ENCODE results near the gene PRPSAP1.

Gene PRPSAP1

GRCh38 chr17:76383546-76384221, 30.0 kb upstream of the PRPSAP1 start:
- DNase-seq (ENCODE audit: low read depth in 2 of 2): peak; percentile 21 to 47

DNA sequence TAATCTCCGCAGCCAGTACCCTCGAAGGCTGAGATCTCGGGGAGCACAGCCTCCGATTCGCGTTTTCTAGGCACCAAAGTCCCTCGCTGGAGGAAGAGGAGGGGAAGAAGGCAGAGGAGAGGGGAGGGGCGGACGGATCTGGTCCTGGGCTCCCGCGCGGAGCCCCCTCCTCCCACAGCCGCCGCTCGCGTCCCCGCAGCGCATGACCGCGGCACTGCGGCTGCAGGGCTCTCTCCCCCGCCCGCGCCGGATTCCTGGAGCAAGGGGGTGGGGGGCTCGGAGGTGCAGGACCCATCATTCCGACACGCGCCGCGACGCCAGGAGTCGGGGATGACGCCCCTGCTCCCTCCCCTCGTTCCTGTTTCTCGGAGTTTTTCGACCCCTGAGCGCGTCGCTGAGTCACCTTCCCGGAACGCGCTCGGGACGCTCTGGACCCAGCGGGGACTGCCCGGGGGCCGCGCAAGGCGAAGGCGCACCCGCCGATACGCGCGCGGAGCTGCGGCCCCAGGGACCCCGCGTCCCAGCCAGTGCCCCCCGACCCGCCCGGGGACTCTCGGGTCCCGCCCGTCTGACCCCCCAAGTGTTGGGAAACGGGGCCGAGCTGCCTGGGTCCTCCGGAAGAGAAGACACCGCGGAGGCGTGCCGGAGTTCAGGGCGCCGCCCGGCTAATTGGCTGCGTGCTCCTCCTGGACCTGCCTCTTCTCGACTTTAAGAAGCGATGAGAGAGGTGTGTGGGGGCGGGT, 29.3 kb upstream of the PRPSAP1 start:
- DNase-seq (ENCODE audit: low read depth in 2 of 2): peak; percentile 42 to 62

DNA sequence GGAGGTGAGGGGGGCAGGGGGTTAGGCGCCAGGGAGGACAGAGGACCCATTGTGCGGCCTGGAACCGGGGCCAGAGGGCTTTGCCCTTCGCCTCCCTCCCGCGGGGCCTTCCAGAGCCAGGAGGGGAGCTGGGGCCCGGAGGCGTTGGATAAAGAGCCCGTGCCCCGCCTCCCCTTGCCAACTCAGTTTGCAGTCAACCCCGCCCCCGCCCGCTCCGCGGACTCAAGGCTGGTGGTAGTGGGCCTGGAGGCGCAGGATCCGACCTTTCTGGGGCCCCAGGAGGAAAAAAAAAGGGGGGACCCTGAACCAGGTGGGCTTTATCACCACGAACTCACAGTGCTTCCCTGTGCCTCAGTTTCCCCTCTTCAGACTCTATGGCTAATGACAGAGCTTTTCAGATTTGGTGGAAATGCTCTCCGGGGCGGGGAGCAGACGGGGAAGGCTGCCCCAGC, 28.7 kb upstream of the PRPSAP1 start:
- peak in 1 of 2 donors; percentile 16 for DNase-seq (ENCODE audit: low read depth in 2 of 2)

GRCh38 chr17:76381633-76382350, 28.1 kb upstream of the PRPSAP1 start:
- DNase-seq (ENCODE audit: low read depth in 2 of 2): no peak

GRCh38 chr17:76379646-76380376, 26.1 kb upstream of the PRPSAP1 start:
- DNase-seq (ENCODE audit: low read depth in 2 of 2): no peak

DNA sequence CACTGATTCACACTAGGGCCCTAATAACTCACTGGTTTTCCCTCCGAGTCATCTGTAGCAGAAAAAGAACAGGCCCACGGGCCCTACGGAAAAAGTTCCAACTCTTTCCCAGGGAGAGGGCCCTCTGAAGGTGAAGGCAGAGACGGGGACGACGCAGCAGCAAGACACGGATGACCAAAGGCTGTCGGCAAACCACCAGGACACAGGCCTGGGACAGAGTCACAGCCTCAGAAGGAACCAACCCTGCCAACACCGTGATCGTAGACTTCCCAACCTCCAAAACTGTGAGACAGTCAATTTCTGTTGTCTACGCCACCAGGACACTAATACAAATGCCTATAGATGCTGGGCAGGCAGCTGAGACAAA, 25.5 kb upstream of the PRPSAP1 start:
- DNase-seq (ENCODE audit: low read depth in 2 of 2): no peak

GRCh38 chr17:76378548-76379274, 25.0 kb upstream of the PRPSAP1 start:
- no peak for DNase-seq (ENCODE audit: low read depth in 2 of 2)

DNA sequence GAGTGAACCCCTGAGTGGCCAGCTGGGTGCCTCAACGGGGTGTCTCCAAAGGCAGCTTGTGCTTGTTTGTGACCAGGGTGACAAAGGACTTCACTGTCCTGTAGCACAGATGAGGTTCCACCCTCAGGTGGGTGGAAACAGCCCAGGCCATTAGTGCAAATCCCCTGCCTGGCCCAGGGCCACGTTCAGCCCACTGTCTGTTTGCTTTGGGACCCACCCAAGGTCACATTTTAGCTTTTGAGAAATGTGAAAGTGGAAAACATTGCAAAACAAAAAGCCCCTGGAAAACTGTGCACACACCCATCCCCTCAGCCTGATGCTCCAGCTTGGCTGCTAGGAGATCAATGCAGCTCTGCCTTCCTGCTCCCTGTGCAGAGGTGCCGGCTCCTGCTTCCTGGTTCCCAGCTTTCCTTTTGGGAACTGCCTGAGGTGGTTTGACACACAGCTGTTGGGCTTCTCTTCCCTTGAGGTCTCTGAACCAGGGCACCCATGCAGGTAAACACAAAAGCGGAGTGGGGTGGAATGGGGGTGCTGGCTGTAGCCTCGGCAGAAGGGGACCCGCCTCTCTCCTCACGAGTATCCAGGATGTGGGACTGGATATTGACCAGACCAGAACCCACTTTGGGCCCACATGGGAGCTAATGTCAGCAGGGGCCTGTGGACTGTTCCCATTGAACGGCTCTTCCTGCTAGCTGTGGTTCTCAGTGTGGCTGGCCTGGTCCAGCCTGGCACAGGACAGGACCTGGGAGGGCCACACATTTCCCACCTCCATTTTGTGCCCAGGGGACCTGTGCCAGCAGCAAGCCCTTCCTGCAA, 22.8 kb upstream of the PRPSAP1 start:
- DNase-seq (ENCODE audit: low read depth in 2 of 2): no peak

DNA sequence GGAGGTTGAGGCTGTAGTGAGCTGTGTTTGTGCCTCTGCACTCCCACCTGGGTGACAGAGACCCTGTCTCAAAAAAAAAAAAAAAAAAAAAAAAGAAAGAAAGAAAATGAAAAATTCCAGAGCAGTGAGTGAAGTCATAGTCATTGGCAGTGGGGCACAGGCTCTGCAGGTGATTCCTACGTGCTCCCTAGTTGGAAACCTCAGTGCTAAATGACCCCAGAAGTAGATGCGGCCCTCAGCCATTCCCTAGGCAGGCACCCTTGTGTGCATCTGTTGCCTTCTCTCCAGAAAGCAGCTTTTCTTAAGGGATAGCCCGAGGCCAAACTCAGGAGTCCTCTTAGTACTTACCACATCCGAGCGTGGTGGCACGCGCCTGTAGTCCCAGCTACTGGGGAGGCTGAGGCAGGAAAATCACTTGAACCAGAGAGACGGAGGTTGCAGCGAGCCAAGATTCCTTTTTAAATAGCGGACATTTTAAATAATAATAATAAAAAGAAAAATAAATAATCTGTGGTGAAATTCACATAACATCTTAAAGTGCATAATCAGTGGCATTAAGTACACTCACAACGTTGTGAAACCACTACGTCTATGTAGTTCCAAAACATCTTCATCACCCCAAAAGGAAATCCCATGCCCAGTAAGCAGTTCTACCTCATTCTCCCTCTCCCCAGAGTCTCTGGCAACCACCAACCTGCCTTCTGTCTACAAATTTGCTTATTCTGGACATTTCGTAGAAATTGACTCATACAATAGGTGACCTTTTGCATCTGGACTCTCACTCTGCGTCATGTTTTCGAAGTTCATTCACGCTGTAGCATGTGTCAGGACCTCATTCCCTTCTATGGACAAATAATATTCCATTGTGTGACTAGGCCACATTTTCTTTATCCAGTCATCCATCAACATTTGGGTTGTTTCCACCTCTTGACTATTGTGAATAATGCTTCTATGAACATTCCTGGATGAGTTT, 18.2 kb upstream of the PRPSAP1 start:
- DNase-seq (ENCODE audit: low read depth in 2 of 2): no peak

GRCh38 chr17:76370261-76370993, 16.7 kb upstream of the PRPSAP1 start:
- DNase-seq (ENCODE audit: low read depth in 2 of 2): no peak

- no peak for DNase-seq (ENCODE audit: low read depth in 2 of 2)
These were observed 16.1 kb upstream of the PRPSAP1 start for GRCh38 chr17:76369804-76370203.

GRCh38 chr17:76369379-76369778, 15.7 kb upstream of the PRPSAP1 start:
- no peak for DNase-seq (ENCODE audit: low read depth in 2 of 2)

DNA sequence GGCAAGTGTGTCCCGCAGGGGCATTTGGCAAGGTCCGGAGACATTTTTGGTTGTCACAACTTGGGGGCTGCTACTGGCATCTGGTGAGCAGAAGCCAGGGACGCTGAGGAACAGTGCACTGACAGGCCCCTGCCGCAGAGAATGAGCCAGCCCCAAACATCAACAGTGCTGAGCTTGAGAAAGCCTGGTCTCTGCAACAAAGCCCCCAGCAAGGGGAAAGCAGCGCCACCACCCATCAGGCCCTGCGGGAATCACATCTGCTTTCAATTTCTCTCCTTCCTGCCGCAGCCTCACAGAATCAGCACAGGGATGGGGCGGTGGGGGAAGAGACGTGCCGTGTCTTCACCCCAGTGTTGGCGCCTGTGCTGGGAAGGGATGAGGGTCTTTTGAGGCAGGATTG, 14.8 kb upstream of the PRPSAP1 start:
- no peak for DNase-seq (ENCODE audit: low read depth in 2 of 2)

GRCh38 chr17:76367642-76368041, 13.9 kb upstream of the PRPSAP1 start:
- no peak for DNase-seq (ENCODE audit: low read depth in 2 of 2)

- DNase-seq (ENCODE audit: low read depth in 2 of 2): no peak
These were observed 12.5 kb upstream of the PRPSAP1 start for GRCh38 chr17:76366247-76366646.

DNA sequence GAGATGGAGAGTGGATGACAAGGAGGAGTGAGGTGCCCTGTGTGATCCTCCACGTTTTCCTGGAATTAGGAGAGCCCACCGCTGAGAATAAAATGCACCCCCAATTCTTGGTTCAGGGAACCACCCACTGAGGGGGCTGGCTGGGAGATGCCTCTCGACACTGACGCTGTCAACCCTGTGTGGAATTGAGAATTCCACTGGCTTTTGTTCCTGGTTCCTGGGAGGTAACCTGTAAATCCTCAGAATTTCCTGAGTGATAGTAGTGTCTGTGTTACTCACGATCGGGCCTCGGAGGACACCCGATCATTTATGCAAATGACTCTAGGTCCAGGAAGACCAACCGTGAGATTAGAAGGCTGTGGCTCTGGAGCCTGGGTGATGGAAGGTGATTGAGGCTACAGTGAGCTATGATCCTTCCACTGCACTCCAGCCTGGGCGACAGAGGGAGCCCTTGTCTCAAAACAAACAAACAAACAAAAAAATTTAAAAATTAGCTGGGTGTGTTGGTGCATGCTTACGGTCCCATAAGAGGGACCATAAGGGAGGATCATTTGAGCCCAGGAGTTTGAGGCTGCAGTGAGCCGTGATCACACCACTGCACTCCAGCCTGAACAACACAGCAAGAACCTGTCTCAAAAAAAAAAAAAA, 11.7 kb upstream of the PRPSAP1 start:
- DNase-seq (ENCODE audit: low read depth in 2 of 2): no peak

DNA sequence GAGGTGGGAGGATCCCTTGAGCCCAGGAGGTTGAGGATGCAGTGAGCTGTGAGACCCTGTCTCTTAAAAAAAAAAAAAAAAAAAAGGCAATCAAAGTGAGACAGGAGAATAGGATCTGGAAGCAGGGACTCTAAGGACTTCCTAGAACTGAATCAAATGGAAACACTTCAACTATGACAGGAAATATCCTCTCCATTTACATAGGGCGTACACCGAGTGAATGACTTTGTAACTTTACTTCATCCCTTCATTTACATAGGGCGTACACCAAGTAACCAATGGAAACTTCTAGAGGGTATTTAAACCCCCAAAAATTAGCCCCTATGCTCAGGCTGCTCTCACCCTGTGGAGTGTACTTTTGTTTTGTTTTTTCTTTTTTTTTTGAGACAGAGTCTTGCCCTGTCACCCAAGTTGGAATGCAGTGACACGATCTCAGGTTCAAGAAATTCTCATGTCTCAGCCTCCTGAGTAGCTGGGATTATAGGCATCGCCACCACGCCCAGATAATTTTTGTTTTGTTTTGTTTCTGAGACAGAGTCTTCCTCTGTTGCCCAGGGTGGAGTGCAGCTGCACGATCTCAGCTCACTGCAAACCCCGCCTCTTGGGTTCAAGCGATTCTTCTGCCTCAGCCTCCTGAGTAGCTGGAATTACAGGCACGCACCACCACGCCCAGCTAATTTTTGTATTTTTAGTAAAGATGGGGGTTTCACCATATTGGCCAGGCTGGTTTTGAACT, 9.6 kb upstream of the PRPSAP1 start:
- DNase-seq (ENCODE audit: low read depth in 2 of 2): no peak
